ENCODE data around the gene PLCL2. TPM values are rescaled to one million over a fixed set of nuclear protein-coding genes. Genes with fewer than 3 reads are reported as not detected.

The PLCL2 gene
- total and polyA plus RNA-seq, 5 experiments from 2014 or later = 57.7 to 86.3 (median 84.4) TPM

DNA sequence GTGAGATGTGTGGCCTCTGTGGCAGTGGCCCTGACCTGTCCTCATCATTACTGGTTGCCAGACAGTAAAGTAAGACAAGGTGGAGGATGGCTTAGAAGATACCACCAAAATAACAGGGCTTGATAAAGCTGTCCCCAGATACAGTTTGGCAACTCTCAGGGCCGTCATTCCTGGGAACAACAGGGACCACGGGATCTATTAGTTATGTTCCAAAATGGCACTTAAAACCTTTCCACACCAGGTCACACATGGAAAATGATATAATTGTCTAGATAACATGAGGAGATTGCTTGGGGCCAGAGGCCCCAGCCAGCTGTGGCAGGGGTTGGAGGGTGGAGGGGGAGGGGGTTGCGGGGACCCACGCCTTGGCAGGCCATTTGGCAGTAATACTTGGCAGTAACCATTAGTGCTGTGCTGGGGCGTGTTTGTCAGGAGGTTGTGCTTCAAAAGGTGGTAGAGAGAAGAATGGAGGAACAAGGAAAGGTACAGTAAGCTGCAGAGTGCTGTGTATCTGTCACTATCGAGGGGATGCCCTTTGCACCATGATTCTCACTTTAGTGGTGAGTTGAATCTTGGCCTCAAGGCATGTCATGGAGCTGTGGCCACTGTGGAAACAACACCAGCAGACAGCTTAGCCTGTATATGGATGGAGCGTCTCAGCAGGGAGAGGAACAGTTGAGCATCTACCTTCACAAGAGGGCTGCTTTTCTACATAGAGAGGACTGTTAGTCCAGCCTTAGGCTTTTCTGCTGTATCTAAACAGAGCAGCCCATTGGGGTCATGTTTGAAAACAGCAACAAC, 14.0 kb downstream of the PLCL2 start:
- POLR2A ChIA-PET = interaction anchor here (1.6 to 3.4 kb wide), 3 partner anchors 9 to 56 kb away, joined by 4 to 17 read pairs (median 12); no protein-coding TSS in a partner anchor
- Mint-ChIP-seq H3K4me1 (peaks cover 57 to 93% (median 88%) of the 10 kb centered on the region in 4 donors), H3K9me3 (no peaks in the 10 kb centered on the region), H3K27me3 (no peaks in the 10 kb centered on the region), H3K36me3 (no peaks in the 10 kb centered on the region), H3K4me3 (peak overlapping the region; percentile 9 to 84 (median 74)), H3K27ac (peak overlapping the region; percentile 78 to 96 (median 92))
- DNase-seq = no peak
- ATAC-seq = peak in 1 of 2 donors; percentile 16

- Mint-ChIP-seq H3K4me1 (peaks cover 62 to 100% (median 97%) of the 10 kb centered on the region in 4 donors), H3K27ac (peak overlapping the region; percentile 73 to 96 (median 92)), H3K27me3 (no peaks in the 10 kb centered on the region), H3K9me3 (no peaks in the 10 kb centered on the region), H3K36me3 (peaks cover 0 to 2% (median 0%) of the 10 kb centered on the region in 3 donors), H3K4me3 (peak overlapping the region in 9 of 10 donors; percentile 48 to 84 (median 73))
- POLR2A ChIA-PET = interaction anchor here (1.2 to 3.4 kb wide), 5 partner anchors 9 to 57 kb away, joined by 3 to 20 read pairs (median 12); partner anchors contain the start of gene PLCL2
- ATAC-seq = no peak
- no peak for DNase-seq
Measured at GRCh38 chr3:16899919-16900318, 15.2 kb downstream of the PLCL2 start.

- Mint-ChIP-seq H3K27ac (peak overlapping the region; percentile 78 to 96 (median 93)), H3K27me3 (no peaks in the 10 kb centered on the region), H3K9me3 (no peaks in the 10 kb centered on the region), H3K4me3 (peak overlapping the region; percentile 23 to 85 (median 74)), H3K4me1 (peaks cover 63 to 100% (median 97%) of the 10 kb centered on the region in 4 donors), H3K36me3 (peaks cover 0 to 2% (median 0%) of the 10 kb centered on the region in 3 donors)
- POLR2A ChIA-PET = interaction anchor here (1.2 to 3.4 kb wide), 4 partner anchors 11 to 58 kb away, joined by 3 to 20 read pairs (median 14); partner anchors contain the start of gene PLCL2
- DNase-seq (peak in 3 of 10 donors; percentile 46 to 70 (median 63)), ATAC-seq (peak; percentile 41 to 55)
Measured at GRCh38 chr3:16900779-16901440, 16.2 kb downstream of the PLCL2 start.

DNA sequence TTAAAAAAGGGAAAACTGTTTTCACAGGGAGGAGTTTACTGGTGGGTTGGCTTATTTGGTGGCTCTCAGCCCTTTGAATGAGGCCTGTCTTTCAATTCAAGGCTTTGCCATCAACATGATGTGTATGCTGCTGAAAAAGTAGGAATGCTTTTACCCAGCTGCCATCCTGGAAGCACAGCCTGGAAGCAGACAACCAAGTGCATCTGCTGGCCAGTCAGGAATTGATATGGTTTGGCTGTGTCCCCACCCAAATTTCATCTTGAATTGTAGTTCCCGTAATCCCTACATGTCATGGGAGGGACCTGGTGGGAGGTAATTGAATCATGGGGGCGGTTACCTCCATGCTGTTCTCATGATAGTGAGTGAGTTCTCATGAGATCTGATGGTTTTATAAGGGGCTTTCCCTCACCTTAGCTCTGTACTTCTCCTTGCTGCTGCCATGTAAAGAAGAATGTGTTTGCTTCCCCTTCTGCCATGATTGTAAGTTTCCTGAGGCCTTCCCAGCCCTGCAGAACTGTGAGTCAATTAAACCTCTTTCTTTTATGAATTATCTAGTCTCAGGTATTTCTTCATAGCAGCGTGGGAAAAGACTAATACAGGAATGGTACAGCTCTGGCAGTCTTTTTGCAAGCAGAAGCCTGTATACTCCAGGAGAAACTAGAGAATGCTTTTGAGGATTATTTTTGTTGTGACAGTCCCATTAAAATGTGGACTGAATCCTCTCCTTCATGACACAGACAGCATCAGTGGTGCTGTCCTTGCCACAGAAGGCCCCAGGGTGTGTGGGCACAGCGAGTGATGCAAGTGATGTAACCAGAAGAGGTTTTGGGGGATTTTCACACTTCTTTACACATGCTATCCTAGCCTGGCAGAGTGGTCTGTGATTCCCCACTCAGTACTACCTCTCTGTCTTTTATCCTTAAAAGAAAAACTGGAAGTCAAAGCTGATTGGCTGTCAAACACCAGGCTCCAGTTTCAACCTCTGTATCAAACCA, 20.0 kb downstream of the PLCL2 start:
- Mint-ChIP-seq H3K27me3 (no peaks in the 10 kb centered on the region), H3K4me3 (peak overlapping the region; percentile 16 to 84 (median 62)), H3K4me1 (peaks cover 44 to 95% (median 85%) of the 10 kb centered on the region in 4 donors), H3K27ac (peak overlapping the region; percentile 70 to 96 (median 92)), H3K36me3 (peaks cover 0 to 3% (median 0%) of the 10 kb centered on the region in 3 donors), H3K9me3 (no peaks in the 10 kb centered on the region)
- peak in 1 of 10 donors; percentile 57 for DNase-seq
- POLR2A ChIA-PET = interaction anchor here (0.7 to 1.2 kb wide), 3 partner anchors 19 to 62 kb away, joined by 3 read pairs; no protein-coding TSS in a partner anchor
- peak; percentile 29 to 74 for ATAC-seq

- peak overlapping the region; percentile 25 to 96 (median 76) for H3K27ac Mint-ChIP-seq
- ATAC-seq (no peak), DNase-seq (no peak)
- peaks cover 50 to 95% (median 86%) of the 10 kb centered on the region in 4 donors for H3K4me1 Mint-ChIP-seq
- no peaks in the 10 kb centered on the region for H3K9me3 Mint-ChIP-seq
- no peaks in the 10 kb centered on the region for H3K27me3 Mint-ChIP-seq
- H3K4me3 Mint-ChIP-seq = peak overlapping the region in 6 of 10 donors; percentile 20 to 84 (median 56)
- H3K36me3 Mint-ChIP-seq = peaks cover 0 to 4% (median 2%) of the 10 kb centered on the region in 3 donors
- POLR2A ChIA-PET = interaction anchor here (1.0 kb wide), 1 partner anchor 20 kb away, joined by 3 read pairs; no protein-coding TSS in a partner anchor
Measured at GRCh38 chr3:16905704-16906103, 20.9 kb downstream of the PLCL2 start.

DNA sequence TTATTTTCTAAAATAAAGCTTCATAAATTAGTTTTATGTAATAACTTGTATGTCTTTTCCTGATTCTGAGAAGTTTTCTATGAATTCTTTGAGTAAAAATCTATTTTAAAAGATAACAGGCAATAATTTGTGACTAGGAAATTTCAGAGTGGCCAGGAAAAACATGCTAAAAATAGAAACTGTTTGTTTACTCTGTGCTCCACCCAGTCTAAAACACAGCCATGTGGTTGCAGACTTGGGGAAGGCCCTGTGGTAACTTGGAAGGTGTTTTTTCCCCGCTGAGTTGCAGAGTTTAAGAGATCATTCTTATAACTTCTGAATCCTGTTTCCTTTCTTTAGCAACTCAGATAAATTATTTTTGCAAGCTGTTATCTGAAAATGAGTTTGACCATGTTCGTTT, 21.9 kb downstream of the PLCL2 start:
- no peaks in the 10 kb centered on the region for H3K9me3 Mint-ChIP-seq
- H3K4me1 Mint-ChIP-seq = peaks cover 46 to 92% (median 80%) of the 10 kb centered on the region in 4 donors
- no peaks in the 10 kb centered on the region for H3K27me3 Mint-ChIP-seq
- H3K36me3 Mint-ChIP-seq = peaks cover 0 to 4% (median 2%) of the 10 kb centered on the region in 3 donors
- peak overlapping the region in 8 of 10 donors; percentile 62 to 96 (median 72) for H3K27ac Mint-ChIP-seq
- POLR2A ChIA-PET = interaction anchor here (0.9 kb wide), 2 partner anchors 20 to 22 kb away, joined by 3 read pairs; partner anchors contain the start of gene PLCL2
- peak overlapping the region in 9 of 10 donors; percentile 45 to 60 (median 54) for H3K4me3 Mint-ChIP-seq
- DNase-seq = peak in 2 of 10 donors; percentile 24 to 34
- ATAC-seq = peak; percentile 50 to 71

DNA sequence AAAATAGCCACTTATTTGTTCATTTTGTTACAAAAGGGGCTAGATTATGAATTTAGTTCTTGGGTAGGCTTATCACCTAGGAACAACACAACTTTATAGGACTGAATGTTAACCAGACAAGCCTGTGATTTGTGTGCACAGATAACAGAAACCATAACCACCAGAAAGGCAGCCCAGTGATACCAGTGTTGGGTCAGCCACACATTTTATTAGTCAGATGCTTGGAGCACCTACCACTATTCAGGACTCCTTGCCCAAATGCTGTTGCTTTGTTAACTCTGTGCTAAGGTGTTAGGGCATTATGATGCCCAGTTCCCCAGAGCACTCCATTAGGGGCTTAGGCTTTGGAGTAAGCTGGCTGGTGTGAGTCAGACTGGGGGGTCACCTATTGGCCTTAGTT, 22.5 kb downstream of the PLCL2 start:
- H3K36me3 Mint-ChIP-seq = peaks cover 0 to 4% (median 2%) of the 10 kb centered on the region in 3 donors
- no peaks in the 10 kb centered on the region for H3K27me3 Mint-ChIP-seq
- no peak for ATAC-seq
- H3K9me3 Mint-ChIP-seq = no peaks in the 10 kb centered on the region
- POLR2A ChIA-PET = interaction anchor here (0.9 to 1.1 kb wide), 3 partner anchors 10 to 23 kb away, joined by 3 read pairs; partner anchors contain the start of gene PLCL2
- H3K4me1 Mint-ChIP-seq = peaks cover 41 to 92% (median 76%) of the 10 kb centered on the region in 4 donors
- peak overlapping the region in 9 of 10 donors; percentile 1 to 60 (median 47) for H3K4me3 Mint-ChIP-seq
- peak overlapping the region in 8 of 10 donors; percentile 62 to 96 (median 72) for H3K27ac Mint-ChIP-seq
- DNase-seq = no peak

- Mint-ChIP-seq H3K27ac (peak overlapping the region; percentile 14 to 96 (median 78)), H3K4me3 (peak overlapping the region in 8 of 10 donors; percentile 5 to 69 (median 36)), H3K4me1 (peaks cover 44 to 92% (median 76%) of the 10 kb centered on the region in 4 donors), H3K36me3 (peaks cover 0 to 4% (median 2%) of the 10 kb centered on the region in 3 donors), H3K27me3 (no peaks in the 10 kb centered on the region), H3K9me3 (no peaks in the 10 kb centered on the region)
- DNase-seq (no peak), ATAC-seq (no peak)
- POLR2A ChIA-PET = interaction anchor here (0.7 to 1.2 kb wide), 4 partner anchors 9 to 17 kb away, joined by 3 to 4 read pairs (median 3); no protein-coding TSS in a partner anchor
Measured at GRCh38 chr3:16908016-16908807, 23.5 kb downstream of the PLCL2 start.

GRCh38 chr3:16908896-16909295, 24.1 kb downstream of the PLCL2 start:
- no peaks in the 10 kb centered on the region for H3K27me3 Mint-ChIP-seq
- H3K4me3 Mint-ChIP-seq = peak overlapping the region in 4 of 10 donors; percentile 8 to 62 (median 36)
- peak overlapping the region; percentile 5 to 96 (median 72) for H3K27ac Mint-ChIP-seq
- peaks cover 42 to 90% (median 73%) of the 10 kb centered on the region in 4 donors for H3K4me1 Mint-ChIP-seq
- H3K9me3 Mint-ChIP-seq = no peaks in the 10 kb centered on the region
- no peak for DNase-seq
- peaks cover 0 to 4% (median 2%) of the 10 kb centered on the region in 3 donors for H3K36me3 Mint-ChIP-seq
- no peak for ATAC-seq
- POLR2A ChIA-PET = interaction anchor here (0.6 to 1.2 kb wide), 3 partner anchors 9 to 23 kb away, joined by 3 to 4 read pairs (median 4); no protein-coding TSS in a partner anchor

GRCh38 chr3:16909802-16910201, 25.0 kb downstream of the PLCL2 start:
- ATAC-seq (no peak), DNase-seq (no peak)
- Mint-ChIP-seq H3K27ac (peak overlapping the region; percentile 3 to 86 (median 64)), H3K36me3 (peaks cover 0 to 2% (median 2%) of the 10 kb centered on the region in 3 donors), H3K4me1 (peaks cover 38 to 88% (median 68%) of the 10 kb centered on the region in 4 donors), H3K27me3 (no peaks in the 10 kb centered on the region), H3K9me3 (no peaks in the 10 kb centered on the region), H3K4me3 (peak overlapping the region in 6 of 10 donors; percentile 4 to 52 (median 40))
- POLR2A ChIA-PET = interaction anchor here (0.6 kb wide), 1 partner anchor 24 kb away, joined by 4 read pairs; no protein-coding TSS in a partner anchor
